NCI-H748 treated with DMSO at 0.1 percent for 48 hours (cell line): ENCODE results near the gene KIF6.
"Not testable (repeated sequence)": the region's sequence is repeated elsewhere in the genome, so short reads cannot be mapped to it uniquely, and the experiment has no call there.

Experiments
- DNase-seq: peaks from one replicate; lab custom pipeline; 2025; lab: John Stamatoyannopoulos, UW

The KIF6 gene

DNA sequence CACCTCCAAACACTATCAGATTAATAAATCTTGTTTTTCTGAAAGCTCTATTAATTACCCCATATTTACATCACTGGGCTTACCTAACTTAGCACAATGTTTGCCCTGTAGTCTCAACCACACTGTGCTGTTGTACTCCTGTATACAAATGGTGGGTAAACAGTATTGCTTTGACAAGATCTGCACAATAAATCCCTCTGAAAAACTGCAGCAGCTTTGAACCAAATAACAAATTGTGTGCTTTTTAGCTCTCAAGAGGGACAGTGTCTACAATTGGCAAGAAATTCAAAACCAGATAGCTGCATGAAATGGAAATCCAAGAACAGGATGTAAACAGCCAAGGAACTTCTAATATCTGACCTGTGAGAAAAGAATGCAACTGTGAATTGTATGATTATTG is 10.4 kb downstream of the KIF6 start:
- no peak for DNase-seq

DNA sequence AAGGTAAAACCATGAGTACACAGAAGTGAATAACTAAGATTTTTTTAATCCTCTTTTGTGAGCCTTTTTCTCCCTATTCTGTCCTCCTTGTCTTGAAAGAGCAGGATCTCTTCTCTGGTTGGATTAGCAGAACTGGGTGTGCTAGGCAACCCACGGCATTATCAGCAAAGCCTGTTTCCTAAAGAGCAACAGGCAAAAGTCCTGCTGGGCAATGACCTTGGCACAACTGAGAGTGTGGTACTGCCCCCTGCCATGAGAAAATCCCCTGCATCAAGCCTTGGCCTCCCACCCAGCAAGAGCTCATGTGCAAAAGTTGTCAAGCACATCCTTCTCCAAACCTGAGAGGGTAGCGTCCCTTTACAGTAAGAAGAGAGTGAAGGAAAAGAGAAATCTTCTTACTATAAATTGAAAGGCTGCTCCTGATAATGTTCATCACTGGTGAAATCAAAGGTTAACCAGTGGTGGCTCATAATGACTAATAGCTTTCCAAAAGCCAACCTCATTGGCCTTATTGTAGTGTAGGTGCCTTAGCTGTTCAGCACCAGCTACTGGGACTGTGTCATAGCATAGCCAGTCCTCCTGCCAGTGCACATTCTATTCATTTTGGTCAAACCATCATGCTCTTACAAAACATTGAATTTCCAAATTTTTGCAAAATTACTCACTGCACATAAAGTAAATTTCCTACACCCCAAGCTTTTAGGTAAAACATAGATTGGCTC is 17.1 kb downstream of the KIF6 start:
- no peak for DNase-seq

DNA sequence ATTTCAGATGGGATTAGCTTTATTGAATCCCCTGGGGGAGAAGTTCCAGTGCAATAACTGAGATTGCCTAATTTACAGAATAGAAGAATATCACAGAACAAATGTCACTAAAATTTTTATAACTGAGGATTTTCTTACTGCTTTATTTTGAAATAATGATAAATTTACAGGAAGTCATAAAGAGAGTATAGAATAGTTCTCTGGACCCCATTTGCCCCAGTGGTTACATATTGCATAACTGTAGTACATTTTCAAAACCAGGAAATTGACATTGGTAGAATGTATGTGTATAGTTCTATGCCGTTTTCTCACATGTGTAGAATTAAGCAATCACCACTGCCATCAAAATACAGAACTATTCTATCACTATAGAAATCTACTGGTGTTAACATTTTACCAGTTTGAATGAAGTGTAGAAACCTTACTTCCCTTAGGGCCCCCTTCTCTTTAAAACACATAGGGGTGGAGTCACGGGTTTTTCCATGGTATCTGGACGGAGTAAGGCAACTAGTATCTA is 18.3 kb downstream of the KIF6 start:
- no peak for DNase-seq

DNA sequence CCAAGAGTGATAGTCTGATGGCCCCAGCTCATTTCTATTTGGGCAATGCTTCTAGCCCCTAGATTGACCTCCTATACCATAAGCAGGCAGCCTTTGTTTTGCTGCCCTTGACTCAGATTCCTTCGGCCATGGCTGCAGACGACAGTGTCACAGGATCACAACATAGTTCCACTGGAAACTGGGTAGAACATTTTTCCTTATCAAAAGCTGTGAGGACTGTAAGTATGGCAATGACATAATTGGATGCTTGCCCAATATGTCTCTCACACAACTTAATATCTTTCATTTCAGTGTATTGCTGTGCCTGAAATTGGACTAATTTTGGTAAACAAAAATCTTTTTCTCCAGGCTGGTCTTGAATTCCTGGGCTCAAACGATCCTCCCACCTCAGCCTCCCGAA is 22.9 kb downstream of the KIF6 start:
- no peak for DNase-seq

DNA sequence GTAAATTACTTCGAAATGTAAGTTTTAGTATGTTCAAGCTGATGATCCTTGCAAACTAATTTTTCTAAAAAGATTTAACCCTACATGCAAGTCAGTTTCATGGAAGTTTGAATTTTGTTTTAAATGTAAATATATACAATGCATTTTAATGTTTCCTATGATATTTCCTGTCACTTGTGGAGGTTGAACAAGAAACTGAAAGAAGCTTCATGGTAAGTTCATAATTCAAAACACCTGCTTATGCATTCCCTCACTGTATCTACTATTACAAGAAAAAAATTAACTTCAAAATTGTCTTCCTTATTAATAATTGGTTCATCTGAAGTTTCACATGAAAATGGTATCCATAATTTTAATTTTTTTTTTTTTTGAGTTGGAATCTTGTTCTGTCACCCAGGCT is 24.8 kb downstream of the KIF6 start:
- DNase-seq: no peak

DNA sequence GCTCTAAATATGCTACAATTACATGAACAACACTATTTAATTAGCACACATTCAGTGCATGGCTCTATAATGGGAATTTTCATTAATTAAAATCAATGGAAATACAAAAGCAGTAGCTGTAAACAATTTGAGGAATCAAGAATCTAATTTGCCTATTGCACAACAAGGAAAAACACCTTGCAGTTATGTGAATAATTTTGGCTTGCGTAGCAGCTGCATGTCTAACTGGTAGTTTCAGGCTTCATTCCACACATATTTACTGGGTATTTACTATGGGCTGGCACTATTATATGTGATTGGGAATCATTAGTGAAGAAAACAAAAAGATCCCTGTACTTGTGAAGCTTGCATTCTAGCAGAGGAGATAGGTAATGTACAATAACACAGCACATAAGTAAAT is 26.4 kb downstream of the KIF6 start:
- no peak for DNase-seq

DNA sequence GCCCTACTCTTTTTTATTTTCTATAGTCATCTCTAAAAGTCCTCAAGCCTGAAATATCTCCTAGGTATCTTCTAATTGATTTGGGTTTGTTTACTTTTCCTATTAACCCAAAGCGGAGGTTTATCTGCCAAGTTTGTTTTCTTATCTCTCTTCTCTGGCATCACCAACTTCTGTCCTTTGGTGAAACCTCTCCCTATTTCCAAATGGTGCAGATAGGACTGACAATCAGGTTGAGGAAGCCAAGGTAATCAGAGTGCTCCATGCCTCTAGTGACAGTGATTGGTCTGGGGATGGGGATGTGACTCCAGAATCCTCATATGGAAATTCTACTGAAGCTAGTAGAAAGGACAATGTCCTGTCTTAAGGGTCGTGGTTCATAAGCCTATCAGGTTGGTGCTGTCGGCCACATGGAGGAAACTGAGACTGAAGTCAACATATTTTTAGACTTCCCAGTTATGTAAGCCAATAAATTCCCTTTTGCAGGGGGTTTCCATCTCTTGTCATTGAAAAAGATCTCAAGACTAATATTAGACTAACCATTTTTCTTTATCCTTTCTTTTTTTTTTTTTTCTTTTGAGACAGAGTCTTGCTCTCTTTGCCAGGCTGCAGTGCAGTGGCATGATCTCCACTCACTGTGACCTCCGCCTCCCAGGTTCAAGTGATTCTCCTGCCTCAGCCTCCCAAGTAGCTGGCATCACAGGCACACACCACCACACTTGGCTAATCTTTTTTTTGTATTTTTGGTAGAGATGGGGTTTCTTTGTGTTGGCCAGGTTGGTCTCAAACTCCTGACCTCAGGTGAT is 28.0 kb downstream of the KIF6 start:
- DNase-seq: no peak

DNA sequence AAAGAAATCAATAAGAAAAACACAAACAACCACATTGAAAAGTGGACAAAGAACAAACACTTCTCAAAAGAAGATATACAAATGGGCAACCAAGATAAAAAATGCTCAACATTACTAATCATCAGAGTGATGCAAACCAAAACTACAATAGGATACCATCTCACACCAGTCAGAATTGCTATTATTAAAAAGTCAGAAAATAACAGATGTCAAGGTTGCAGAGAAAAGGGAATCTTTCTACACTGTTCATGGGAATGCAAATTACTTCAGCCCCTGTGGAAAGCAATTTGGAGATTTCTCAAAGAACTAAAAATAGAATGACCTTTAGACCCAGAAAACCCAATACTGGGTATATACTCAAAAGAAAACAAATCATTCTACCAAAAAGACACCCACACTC is 29.8 kb downstream of the KIF6 start:
- no peak for DNase-seq

DNA sequence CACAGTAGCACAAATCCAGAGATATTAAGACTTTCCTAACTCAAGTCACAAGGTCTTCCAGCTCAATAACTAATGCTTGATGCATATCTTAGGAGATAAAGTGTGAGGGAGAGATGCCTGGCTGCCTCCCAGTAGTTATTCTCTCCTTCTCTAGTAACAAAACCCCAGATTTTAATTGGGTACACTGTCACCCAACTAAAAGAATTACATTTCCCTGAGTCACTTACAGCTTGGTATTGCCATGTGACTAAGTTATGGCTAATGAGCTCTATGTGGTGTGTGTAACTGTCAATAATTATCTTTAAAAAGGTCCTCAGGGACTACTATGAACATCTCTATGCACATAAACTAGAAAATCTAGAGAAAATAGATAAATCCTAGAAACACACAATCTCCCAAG is 32.0 kb downstream of the KIF6 start:
- DNase-seq: no peak

DNA sequence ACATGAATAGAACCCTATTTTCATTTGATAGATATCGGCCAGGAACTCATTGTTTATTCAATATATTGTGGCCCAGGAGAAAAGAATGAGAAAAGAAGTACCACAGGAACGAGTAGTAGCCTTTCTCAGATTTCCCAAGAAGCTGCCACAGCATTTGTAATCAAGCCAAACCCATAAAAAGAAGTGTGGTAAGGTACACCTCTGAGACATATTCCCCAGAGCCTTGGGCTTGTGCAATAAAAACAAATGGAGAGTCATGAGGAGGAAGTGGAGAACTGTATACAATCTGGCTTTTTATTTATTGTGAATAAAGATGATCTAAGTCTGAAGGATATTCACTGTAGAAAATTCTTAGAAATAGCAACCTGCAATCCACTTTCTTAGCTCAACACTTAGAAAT is 36.7 kb downstream of the KIF6 start:
- no peak for DNase-seq

DNA sequence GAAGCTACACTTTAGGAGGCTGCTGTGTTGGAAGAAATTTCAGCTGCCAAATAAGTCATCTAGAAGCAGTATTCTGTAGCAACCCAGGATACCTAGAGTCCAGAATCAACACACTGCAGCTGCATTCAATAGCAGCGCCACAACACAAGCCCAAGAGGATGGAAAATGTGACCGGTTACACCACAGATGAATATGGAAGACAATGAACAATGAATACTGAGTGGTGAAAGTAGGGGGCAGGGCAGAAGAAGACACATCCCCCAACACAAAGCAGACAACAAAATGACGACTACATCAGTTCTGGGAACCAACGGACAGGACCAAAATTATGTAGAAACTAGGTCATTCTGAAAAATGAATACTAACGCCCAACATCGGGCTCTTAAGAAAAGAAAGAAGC is 38.2 kb downstream of the KIF6 start:
- DNase-seq: no peak

DNA sequence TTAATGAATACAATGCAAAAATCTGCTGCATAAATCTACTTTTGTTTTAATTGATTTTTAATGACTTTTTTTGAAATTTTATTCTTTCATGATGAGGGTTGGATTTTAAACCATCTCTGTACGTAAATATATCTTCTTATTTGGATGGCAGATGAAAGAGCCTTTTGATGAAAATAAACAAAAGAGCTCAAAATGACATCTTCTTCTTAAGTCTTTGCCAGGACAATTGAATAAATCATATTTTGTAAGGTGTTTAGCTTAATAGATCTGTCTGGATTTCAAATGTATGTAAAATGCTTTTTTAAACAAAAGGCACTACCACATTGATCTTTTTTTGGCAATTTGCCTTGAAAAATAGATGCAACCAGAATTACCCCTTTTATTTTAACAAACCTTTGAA is 39.3 kb downstream of the KIF6 start:
- DNase-seq: no peak

DNA sequence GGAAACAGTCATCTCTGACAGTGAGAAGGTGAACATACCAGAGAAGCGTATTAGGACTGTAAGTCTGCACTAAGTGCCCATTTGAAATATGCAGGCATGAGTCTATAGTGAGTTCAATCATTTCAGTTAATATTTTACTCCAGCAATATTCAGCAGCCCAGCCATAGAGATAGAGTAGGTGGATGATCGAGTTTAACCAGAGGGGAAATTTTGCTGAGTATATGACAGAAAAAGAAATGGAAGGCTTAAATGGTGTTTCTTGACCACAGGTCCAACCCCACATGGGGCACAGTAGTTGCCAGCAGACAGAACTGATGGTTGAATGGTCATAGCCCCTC is 39.8 kb downstream of the KIF6 start:
- no peak for DNase-seq

DNA sequence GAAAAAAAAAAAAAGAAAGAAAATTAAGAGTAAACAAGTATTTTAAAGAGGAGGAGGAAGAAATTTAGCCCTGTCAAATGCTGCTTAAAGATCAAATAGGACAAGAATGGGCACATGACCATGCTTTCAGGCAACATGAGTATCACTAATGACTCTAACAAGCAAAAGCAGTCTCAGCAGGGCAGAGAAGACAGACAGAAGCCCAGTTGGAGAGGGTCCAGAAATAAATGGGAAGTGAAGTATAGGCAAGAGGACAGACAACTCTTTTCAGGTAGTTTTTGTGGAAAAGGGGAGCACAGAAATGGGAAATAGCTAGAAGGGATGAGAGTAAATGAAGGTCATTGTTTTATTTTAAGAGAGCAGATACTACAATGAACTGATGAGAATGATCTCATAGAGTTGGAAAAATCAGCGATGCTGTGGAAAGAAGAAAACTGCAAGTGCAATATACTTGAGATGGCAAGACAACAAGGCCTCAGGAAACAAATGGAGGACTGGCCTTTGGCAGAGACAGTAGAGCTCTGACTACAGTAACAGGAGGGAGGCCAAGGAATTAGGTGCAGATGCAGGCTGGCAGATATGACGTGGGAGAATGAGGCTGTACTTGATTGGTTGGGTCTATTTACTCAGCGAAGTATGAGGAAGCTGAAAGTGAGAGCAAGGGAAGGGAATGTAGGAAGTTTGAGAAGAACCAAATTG is 40.3 kb downstream of the KIF6 start:
- DNase-seq: no peak

DNA sequence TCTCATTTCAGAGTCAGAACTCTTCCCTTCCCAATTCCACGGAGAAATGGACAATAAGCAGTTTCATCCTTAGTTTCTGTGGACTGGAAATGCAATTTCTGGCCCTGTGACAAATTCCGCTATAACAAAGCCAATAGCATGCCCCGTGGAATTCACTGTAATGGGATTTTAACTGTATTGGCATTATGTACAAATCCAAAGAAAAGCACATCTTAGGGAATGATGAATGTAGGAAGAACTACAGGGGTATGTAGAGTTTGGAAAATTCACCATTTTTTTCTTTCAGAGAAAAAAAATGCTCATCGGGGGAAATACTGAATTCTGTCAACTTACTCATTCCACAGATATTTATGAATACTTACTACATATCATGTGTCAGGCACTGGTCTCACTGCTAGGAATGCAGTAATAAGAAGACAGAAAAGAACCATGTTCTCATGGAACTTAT is 43.5 kb downstream of the KIF6 start:
- no peak for DNase-seq

DNA sequence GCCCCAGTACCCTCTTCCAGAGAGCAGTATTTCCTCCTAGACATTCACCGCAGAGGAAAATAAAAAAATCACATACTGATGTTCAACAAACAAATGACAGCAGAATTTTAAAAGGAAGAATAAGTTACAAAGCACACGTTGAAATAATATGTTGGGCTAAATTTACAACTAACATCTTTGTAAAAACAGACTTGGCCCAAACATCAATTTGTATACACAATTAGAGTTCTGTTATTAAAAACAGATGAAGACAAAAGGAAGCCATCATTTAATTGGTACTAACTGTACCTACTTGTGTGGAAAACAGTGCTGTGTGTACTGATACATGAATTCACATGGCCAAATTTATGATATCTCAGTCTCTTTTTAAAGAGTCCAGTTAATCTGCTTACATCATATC is 46.3 kb downstream of the KIF6 start:
- DNase-seq: no peak

DNA sequence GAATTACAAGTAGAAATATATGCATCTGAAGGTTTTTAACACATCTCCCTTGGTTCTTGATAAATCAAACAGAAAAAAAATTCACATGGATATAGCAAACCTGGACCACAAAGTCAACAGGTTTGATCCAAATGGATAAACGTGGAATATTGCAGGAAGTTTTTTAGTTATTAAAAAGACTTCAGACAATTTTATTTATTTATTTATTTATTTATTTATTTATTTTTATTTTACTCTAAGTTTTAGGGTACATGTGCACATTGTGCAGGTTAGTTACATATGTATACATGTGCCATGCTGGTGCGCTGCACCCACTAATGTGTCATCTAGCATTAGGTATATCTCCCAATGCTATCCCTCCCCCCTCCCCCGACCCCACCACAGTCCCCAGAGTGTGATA is 47.9 kb downstream of the KIF6 start:
- not testable (repeated sequence) for DNase-seq

DNA sequence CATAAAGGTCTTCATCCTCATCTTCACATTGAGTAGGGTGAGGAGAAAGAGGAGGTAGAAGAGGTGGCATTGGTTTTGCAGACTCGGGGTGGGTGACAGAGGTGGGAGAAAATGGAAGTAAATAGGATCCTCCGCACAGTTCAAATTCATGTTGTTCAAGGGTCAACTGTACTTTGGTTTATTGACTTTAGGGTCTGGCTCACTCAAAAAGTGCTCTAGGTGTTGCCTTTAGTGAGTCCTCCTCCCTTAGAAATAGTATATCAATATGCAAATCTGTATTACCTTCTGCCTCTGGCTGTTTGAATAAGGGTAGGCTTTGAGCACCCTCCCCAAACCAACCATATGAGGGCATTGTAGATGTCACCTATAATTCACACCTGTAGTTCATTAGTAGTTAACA is 54.7 kb downstream of the KIF6 start:
- no peak for DNase-seq

DNA sequence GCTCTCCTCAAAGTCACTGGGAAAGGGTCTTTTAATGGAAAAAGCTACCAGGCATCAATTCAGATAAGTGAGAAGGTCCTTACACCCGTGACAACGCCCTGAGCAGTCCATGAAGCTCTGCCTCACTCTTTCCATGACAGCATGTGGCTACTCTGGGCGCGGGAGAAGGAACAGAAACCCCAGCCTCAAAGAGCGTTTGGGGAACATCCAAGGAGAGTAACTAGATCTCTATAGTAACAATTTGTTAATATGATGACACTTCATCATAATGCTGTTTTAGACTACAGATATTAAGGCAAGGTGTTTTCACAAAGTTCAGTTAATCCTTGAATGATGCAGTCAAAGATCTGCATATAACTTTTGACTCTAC is 55.2 kb downstream of the KIF6 start:
- DNase-seq: no peak

DNA sequence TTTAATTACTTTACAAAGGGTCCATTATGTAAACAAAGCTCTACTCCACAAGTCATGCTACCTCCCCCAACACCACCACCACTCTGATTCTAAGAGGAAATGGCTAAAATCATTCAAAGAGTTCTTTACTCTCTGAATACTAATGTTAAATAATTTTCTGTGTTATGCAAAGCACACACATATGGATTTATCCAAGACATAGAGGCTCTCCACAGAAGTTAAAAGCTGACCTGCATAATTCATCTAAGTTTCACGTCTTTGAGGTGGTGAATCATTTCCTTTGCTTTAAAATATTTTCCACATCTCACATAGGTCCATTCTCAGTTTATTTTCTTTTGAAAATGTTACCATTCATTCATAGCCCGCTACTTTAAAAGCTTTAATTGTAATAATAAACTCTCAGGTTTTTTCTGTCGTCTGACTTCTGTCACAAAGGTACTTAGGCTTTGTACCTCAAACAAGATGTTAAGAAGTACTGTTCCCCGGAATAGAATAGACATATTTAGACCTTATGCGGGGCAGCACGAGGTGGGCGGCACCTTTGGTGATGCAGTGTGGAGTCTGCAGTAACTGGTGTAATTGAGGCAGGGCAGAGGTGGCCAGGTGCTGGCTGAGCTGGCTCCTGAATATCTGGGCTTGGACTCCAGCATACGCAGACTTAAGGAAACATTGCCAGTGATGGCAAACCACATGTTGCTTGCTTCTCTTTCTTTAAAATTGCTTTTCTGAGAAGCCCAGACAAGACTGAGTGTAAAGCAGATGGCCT is 55.8 kb downstream of the KIF6 start:
- no peak for DNase-seq

DNA sequence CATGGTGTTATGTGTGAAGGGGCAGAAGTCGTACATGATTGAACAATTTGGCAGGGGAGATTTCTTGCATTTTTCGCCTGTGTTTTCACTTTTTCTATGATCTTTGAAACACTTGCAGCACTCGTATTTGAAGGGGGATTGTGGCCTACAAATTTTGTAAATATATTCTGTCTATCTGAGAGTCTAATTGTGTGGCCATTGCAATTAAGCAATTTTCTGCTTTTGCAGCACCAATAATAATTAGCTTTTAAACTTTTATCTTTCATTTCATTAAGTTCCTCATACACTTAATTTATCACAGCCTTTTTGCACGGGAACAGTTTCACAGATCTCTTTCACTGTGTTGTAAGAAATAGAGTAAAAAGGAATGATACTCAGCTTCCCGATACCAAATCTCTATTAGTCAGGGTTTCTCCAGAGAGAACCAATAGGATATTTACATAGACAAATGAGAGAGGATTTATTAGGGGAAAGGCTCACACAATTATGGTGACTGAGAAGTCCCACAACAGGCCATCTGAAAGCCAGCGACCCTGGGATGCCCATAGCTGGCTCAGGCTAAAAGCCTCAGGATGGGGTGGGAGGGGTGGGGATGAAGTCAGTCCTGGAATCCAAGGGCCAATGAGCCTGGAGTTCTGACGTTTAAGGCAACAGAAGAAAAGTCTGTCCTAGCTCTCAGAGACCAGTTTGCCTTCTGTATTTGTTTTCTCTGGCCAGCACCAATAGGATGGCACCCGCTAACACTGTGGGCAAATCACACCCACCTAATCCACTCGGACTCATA is 58.3 kb downstream of the KIF6 start:
- no peak for DNase-seq

DNA sequence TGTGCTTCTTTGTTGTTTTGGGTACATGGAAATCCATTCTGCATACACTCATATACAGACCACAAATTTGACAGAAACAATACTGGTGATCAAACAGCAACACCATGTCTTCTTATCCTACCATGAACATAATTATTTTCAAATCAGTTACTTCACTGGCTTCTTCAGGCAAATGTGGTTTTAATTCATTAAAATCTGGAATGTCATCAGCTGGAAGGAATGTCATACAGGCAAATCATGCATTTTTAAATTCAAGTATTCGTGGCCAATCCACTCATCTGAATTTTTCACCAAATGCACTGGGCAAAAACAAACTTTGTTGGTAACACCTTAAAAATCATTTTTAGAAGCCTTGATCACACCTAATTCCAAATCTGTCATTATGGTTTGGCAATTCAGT is 59.3 kb downstream of the KIF6 start:
- no peak for DNase-seq
